Endodermal cell (in vitro differentiated cells): ENCODE data around the gene CTAG2. TPM values are rescaled to one million over a fixed set of nuclear protein-coding genes. Genes with fewer than 3 reads are reported as not detected.
"Not testable (repeated sequence)": the region's sequence is repeated elsewhere in the genome, so short reads cannot be mapped to it uniquely, and the experiment has no call there.

Source experiments
- DNase-seq: peaks from one replicate; pipeline ENCODE4 v3.0.0-alpha.2; 2017
- H3K27ac ChIP-seq: 2 replicates; pipeline ENCODE4 v1.5.1; 2013; ENCODE audit warnings: mild to moderate bottlenecking, low read depth, low read length, moderate library complexity
- H3K27me3 ChIP-seq: 2 replicates; pipeline ENCODE4 v1.6.1; 2013; ENCODE audit warnings: mild to moderate bottlenecking, low read length, moderate library complexity; ENCODE audit not compliant: insufficient read depth, control insufficient read depth, poor library complexity, severe bottlenecking
- H3K36me3 ChIP-seq: 2 replicates; pipeline ENCODE4 v1.7.0; 2013; ENCODE audit warnings: mild to moderate bottlenecking, low read length, moderate library complexity; ENCODE audit not compliant: control insufficient read depth, insufficient read depth
- H3K4me1 ChIP-seq: one replicate; pipeline ENCODE4 v1.7.0; 2013; ENCODE audit warnings: low read length; ENCODE audit not compliant: control insufficient read depth, insufficient read depth
- H3K4me3 ChIP-seq: 2 replicates; pipeline ENCODE4 v1.5.1; 2013; ENCODE audit warnings: mild to moderate bottlenecking, low read length, moderate library complexity
- H3K9ac ChIP-seq: 2 replicates; pipeline ENCODE4 v1.6.1; 2013; ENCODE audit warnings: mild to moderate bottlenecking, low read length, moderate library complexity; ENCODE audit not compliant: poor library complexity, severe bottlenecking; ENCODE audit errors: extremely low read depth
- H3K9me3 ChIP-seq: 2 replicates; pipeline ENCODE4 v1.6.1; 2013; ENCODE audit warnings: mild to moderate bottlenecking, low read length, moderate library complexity; ENCODE audit not compliant: control insufficient read depth
- H3K27ac Mint-ChIP-seq: 2 replicates; pipeline ENCODE4 v1.8.0; 2020; ENCODE audit warnings: mixed read lengths
- H3K27me3 Mint-ChIP-seq: 2 replicates; pipeline ENCODE4 v1.8.0; 2021; ENCODE audit warnings: mild to moderate bottlenecking, mixed read lengths; ENCODE audit not compliant: insufficient read depth
- H3K36me3 Mint-ChIP-seq: 2 replicates; pipeline ENCODE4 v1.8.0; 2020; ENCODE audit warnings: low read depth, mixed read lengths
- H3K4me1 Mint-ChIP-seq: 2 replicates; pipeline ENCODE4 v1.8.0; 2020; ENCODE audit warnings: mixed read lengths
- H3K4me3 Mint-ChIP-seq: 2 replicates; pipeline ENCODE4 v1.8.0; 2020; ENCODE audit warnings: mild to moderate bottlenecking, moderate library complexity, mixed read lengths
- H3K9me3 Mint-ChIP-seq: 2 replicates; pipeline ENCODE4 v1.8.0; 2020; ENCODE audit warnings: mild to moderate bottlenecking, mixed read lengths
- whole genome bisulfite sequencing, 2 experiments: methylation state at CpG; one replicate each; pipeline versions ENCODE4 v1.1.5 to v1.1.7; 2013; ENCODE audit warnings: missing lambda C conversion rate in 2 of 2, mixed read lengths in 1 of 2; ENCODE audit not compliant: insufficient coverage in 1 of 2, insufficient read length in 1 of 2; 5-methylcytosine and 5-hydroxymethylcytosine counted together
- total RNA-seq, 2 donors: library from RNA; stranded (reverse); fragmentation: NEBNext Ultra II Directional in 1 of 2; extraction: Animal tissue kit (Norgen Biotek cat#: 25700) in 1 of 2; gene quantifications; 2 replicates in 1 of 2; 3 replicates in 1 of 2; pipeline ENCODE4 v1.2.1, GENCODE V29; 2021
- TF ChIP-seq, protein P1 (sequence below): fragments of 200-600 bp; sonication (generic); conservative IDR thresholded peaks from 2 replicates; pipeline ENCODE4 v1.5.0; 2021; ENCODE audit warnings: antibody characterized with exemption, mild to moderate bottlenecking

CTAG2 gene
- total RNA-seq, 2 donors from 2014 or later, result not detected

DNA sequence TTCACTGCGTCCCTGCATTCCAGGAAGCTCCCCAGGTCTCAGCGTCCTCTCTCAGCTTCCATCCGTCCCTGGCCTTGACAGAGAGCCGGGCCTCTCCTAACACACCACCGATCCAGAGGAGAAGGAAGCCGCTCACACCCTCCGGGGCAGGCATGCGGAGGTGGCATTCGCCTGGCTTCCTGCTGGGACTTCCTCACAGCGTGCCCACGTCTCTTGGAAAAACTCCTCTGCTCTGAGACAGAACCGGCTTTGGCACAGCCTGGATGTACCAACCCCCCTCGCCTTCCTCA lies 3.2 kb downstream of the CTAG2 start:
- H3K36me3 ChIP-seq, result no peaks in the 10 kb centered on the region
- TF ChIP-seq, protein P1, sequence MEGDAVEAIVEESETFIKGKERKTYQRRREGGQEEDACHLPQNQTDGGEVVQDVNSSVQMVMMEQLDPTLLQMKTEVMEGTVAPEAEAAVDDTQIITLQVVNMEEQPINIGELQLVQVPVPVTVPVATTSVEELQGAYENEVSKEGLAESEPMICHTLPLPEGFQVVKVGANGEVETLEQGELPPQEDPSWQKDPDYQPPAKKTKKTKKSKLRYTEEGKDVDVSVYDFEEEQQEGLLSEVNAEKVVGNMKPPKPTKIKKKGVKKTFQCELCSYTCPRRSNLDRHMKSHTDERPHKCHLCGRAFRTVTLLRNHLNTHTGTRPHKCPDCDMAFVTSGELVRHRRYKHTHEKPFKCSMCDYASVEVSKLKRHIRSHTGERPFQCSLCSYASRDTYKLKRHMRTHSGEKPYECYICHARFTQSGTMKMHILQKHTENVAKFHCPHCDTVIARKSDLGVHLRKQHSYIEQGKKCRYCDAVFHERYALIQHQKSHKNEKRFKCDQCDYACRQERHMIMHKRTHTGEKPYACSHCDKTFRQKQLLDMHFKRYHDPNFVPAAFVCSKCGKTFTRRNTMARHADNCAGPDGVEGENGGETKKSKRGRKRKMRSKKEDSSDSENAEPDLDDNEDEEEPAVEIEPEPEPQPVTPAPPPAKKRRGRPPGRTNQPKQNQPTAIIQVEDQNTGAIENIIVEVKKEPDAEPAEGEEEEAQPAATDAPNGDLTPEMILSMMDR, result no peak
- Mint-ChIP-seq H3K4me1 (no peaks in the 10 kb centered on the region), H3K27me3 (no peaks in the 10 kb centered on the region), H3K27ac (no peak overlapping the region), H3K9me3 (peaks cover 35% of the 10 kb centered on the region), H3K4me3 (no peak overlapping the region), H3K36me3 (no peaks in the 10 kb centered on the region)
- no peak overlapping the region for H3K27ac ChIP-seq
- 80 to 81% methylated on average over 1 to 12 of the region's 13 CpGs for WGBS, 2 experiments
- no peaks in the 10 kb centered on the region for H3K9me3 ChIP-seq
- H3K4me1 ChIP-seq, result no peaks in the 10 kb centered on the region
- no peak overlapping the region for H3K9ac ChIP-seq
- H3K27me3 ChIP-seq, result no peaks in the 10 kb centered on the region
- DNase-seq, result no peak
- no peak overlapping the region for H3K4me3 ChIP-seq

DNA sequence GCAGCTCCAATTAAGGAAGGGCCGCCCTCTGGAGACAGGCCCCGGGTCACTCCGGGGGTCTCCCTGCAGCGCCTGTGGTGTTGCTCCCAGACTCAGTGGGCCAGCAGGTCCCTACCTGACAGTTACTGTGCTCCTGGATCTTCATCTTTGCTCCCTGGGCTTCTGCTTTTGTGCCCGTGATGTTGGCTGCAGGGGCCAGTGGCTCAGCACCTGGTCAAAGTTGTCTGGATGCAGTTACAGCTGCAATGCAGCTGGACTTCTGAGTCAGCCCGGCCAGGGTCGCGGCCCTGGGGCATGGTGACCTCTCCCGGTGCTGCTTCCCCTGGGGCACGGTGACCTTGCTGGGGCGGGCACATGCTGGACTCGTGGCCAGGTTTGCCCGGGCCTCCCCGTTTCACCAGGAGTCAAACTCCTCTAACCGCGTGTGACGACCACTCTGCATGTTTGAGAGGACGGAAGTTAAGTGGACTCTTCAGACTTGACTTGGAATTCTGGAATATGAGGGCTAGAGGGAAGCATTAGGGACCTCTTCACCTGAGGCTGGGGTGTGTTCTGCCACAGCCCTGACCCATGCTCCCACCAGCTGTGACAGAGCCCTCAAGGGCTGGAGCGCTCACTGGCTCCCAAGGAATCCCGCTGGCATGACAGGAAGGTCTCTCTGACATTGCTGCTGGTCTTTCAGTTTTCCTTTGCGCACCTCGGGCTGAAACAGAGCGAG lies 3.7 kb downstream of the CTAG2 start:
- Mint-ChIP-seq H3K4me3 (no peak overlapping the region), H3K27me3 (no peaks in the 10 kb centered on the region), H3K9me3 (peaks cover 30% of the 10 kb centered on the region), H3K4me1 (no peaks in the 10 kb centered on the region), H3K27ac (no peak overlapping the region), H3K36me3 (no peaks in the 10 kb centered on the region)
- H3K36me3 ChIP-seq, result no peaks in the 10 kb centered on the region
- no peak overlapping the region for H3K27ac ChIP-seq
- no peak overlapping the region for H3K4me3 ChIP-seq
- H3K4me1 ChIP-seq, result no peaks in the 10 kb centered on the region
- no peak for DNase-seq
- H3K27me3 ChIP-seq, result no peaks in the 10 kb centered on the region
- WGBS, 2 experiments, result 91 to 92% methylated on average over 6 to 23 of the region's 23 CpGs
- TF ChIP-seq, protein P1, result no peak
- no peaks in the 10 kb centered on the region for H3K9me3 ChIP-seq
- H3K9ac ChIP-seq, result no peak overlapping the region

- Mint-ChIP-seq H3K4me1 (no peaks in the 10 kb centered on the region), H3K4me3 (no peak overlapping the region), H3K9me3 (peaks cover 25% of the 10 kb centered on the region), H3K27ac (no peak overlapping the region), H3K36me3 (no peaks in the 10 kb centered on the region), H3K27me3 (no peaks in the 10 kb centered on the region)
- Histone ChIP-seq H3K36me3 (no peaks in the 10 kb centered on the region), H3K27me3 (no peaks in the 10 kb centered on the region), H3K9ac (no peak overlapping the region), H3K9me3 (no peaks in the 10 kb centered on the region), H3K4me3 (no peak overlapping the region), H3K27ac (no peak overlapping the region), H3K4me1 (no peaks in the 10 kb centered on the region)
- WGBS, 2 experiments, result 94% methylated on average over 11 of the region's 15 CpGs; no CpG with 5 or more reads in 1 of the 2 experiments
- TF ChIP-seq, protein P1, result no peak
- DNase-seq, result no peak
These were observed 4.4 kb downstream of the CTAG2 start for GRCh38 chrX:154648931-154649330.

GRCh38 chrX:154645745-154646378 lies 7.5 kb downstream of the CTAG2 start:
- H3K9ac ChIP-seq, H3K4me1 ChIP-seq, H3K4me1 Mint-ChIP-seq, H3K4me3 Mint-ChIP-seq, H3K36me3 ChIP-seq, H3K9me3 ChIP-seq, H3K36me3 Mint-ChIP-seq, H3K27ac ChIP-seq, H3K27ac Mint-ChIP-seq, DNase-seq, H3K27me3 Mint-ChIP-seq, H3K27me3 ChIP-seq, H3K4me3 ChIP-seq: not testable (repeated sequence)
- peaks cover 19% of the 10 kb centered on the region for H3K9me3 Mint-ChIP-seq
- no CpG with 5 or more reads among the region's 24 CpGs for WGBS, 2 experiments

DNA sequence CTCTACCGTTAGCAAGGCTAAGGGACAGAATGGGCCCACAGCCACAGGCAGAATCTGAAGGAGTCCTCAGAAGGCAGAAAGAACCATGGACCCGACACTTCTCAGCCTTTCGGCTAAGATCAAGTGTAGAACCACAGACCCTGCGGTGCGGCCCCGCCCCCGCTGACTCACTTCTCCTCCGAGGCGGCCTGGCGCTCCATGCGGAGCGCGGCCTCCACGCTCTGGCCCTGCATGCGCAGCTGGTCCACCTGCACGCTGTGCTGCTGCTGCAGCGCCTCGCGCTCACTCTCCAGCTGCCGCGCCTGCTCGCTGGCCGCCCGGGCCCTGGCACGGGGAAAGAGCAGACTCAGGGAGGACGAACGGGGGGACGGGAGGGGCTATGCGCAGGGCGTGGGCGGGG lies 9.7 kb downstream of the CTAG2 start:
- H3K4me1 ChIP-seq, H3K4me1 Mint-ChIP-seq, H3K9ac ChIP-seq, H3K4me3 Mint-ChIP-seq, H3K9me3 ChIP-seq, H3K27ac Mint-ChIP-seq, DNase-seq, H3K36me3 ChIP-seq, H3K4me3 ChIP-seq, H3K36me3 Mint-ChIP-seq, H3K27me3 Mint-ChIP-seq, H3K27ac ChIP-seq, H3K27me3 ChIP-seq, H3K9me3 Mint-ChIP-seq: not testable (repeated sequence)
- WGBS, 2 experiments, result no CpG with 5 or more reads among the region's 31 CpGs
